BJ (cell line): ENCODE measurements around the gene POLD1. TPM values are rescaled to one million over a fixed set of nuclear protein-coding genes. Genes with fewer than 3 reads are reported as not detected.
"Not testable (repeated sequence)": the region's sequence is repeated elsewhere in the genome, so short reads cannot be mapped to it uniquely, and the experiment has no call there.

Experiments
- CTCF ChIA-PET: fragments of 350-600 bp; formaldehyde crosslinking; extraction: SDS; loops from one replicate; lab custom pipeline; 2021; ENCODE audit warnings: antibody characterized with exemption, inconsistent platforms; lab: Yijun Ruan, JAX
- POLR2A ChIA-PET: fragments of 300-600 bp; sonication (Branson Sonifier 250); formaldehyde crosslinking; extraction: SDS; loops from one replicate; lab custom pipeline; 2021; ENCODE audit warnings: antibody characterized with exemption; lab: Charles Lee
- DNase-seq: peaks from one replicate; pipeline ENCODE4 v3.0.0-alpha.2; 2011; ENCODE audit warnings: low read depth
- H3K27me3 ChIP-seq: 2 replicates; pipeline ENCODE4 v1.6.0; 2011; ENCODE audit warnings: low read length; ENCODE audit not compliant: control insufficient read depth, insufficient read depth
- H3K36me3 ChIP-seq: 2 replicates; pipeline ENCODE4 v1.5.1; 2011; ENCODE audit warnings: low read length; ENCODE audit not compliant: control insufficient read depth, insufficient read depth
- H3K4me3 ChIP-seq: 2 replicates; pipeline ENCODE4 v1.5.1; 2011; ENCODE audit warnings: low read depth, mild to moderate bottlenecking, control low read depth, low read length
- CTCF ChIP-seq: IDR thresholded peaks from 2 replicates; pipeline ENCODE4 v1.5.1; 2011; ENCODE audit warnings: low read depth, mild to moderate bottlenecking, control low read depth, inconsistent platforms, low read length, moderate library complexity; ENCODE audit not compliant: insufficient read depth
- polyA plus RNA-seq: library from polyadenylated mRNA; depleted of rRNA; stranded (reverse); fragments of >200 nt; gene quantifications from 2 replicates; pipeline ENCODE4 v1.2.3, GENCODE V29; 2011

POLD1 gene
- polyA plus RNA-seq, 1 experiment: 10.8 TPM

- no peak for TF ChIP-seq CTCF
- H3K4me3 ChIP-seq: no peak overlapping the region
- no peak for DNase-seq
- ChIA-PET POLR2A (no interaction called here), CTCF (interaction anchor here (1.1 to 1.5 kb wide), 2 partner anchors 10 to 24 kb away, joined by 3 read pairs; no protein-coding TSS in a partner anchor)
- H3K27me3 ChIP-seq: peaks cover 9% of the 10 kb centered on the region
- H3K36me3 ChIP-seq: no peaks in the 10 kb centered on the region
Observed at GRCh38 chr19:50433201-50434180, 49.3 kb downstream of the POLD1 start.

- TF ChIP-seq CTCF: no peak
- H3K27me3 ChIP-seq: peaks cover 9% of the 10 kb centered on the region
- ChIA-PET POLR2A (no interaction called here), CTCF (interaction anchor here (1.1 kb wide), 1 partner anchor 11 kb away, joined by 3 read pairs; no protein-coding TSS in a partner anchor)
- H3K4me3 ChIP-seq: no peak overlapping the region
- H3K36me3 ChIP-seq: no peaks in the 10 kb centered on the region
- DNase-seq: no peak
Observed at GRCh38 chr19:50434525-50434924, 50.4 kb downstream of the POLD1 start.

GRCh38 chr19:50435221-50435620, 51.1 kb downstream of the POLD1 start:
- ChIA-PET POLR2A (no interaction called here), CTCF (no interaction called here)
- Histone ChIP-seq H3K4me3 (no peak overlapping the region), H3K36me3 (no peaks in the 10 kb centered on the region), H3K27me3 (peaks cover 9% of the 10 kb centered on the region)
- TF ChIP-seq CTCF: no peak
- DNase-seq: no peak

GRCh38 chr19:50435627-50436026, 51.5 kb downstream of the POLD1 start:
- H3K27me3 ChIP-seq: peaks cover 9% of the 10 kb centered on the region
- no peak overlapping the region for H3K4me3 ChIP-seq
- no peaks in the 10 kb centered on the region for H3K36me3 ChIP-seq
- ChIA-PET CTCF (interaction anchor here (0.6 kb wide), 1 partner anchor 68 kb away, joined by 3 read pairs; no protein-coding TSS in a partner anchor), POLR2A (no interaction called here)
- TF ChIP-seq CTCF: no peak
- DNase-seq: no peak

- H3K4me3 ChIP-seq: no peak overlapping the region
- H3K36me3 ChIP-seq: no peaks in the 10 kb centered on the region
- CTCF ChIA-PET: interaction anchor here (0.6 kb wide), 1 partner anchor 75 kb away, joined by 3 read pairs; no protein-coding TSS in a partner anchor
- TF ChIP-seq CTCF: no peak
- no peak for DNase-seq
- POLR2A ChIA-PET: no interaction called here
- H3K27me3 ChIP-seq: peaks cover 4% of the 10 kb centered on the region; the same call in 1 of the 2 replicates
Observed at GRCh38 chr19:50437862-50438449, 53.8 kb downstream of the POLD1 start.

- CTCF ChIA-PET, H3K4me3 ChIP-seq, H3K27me3 ChIP-seq, POLR2A ChIA-PET, H3K36me3 ChIP-seq, DNase-seq: not testable (repeated sequence)
Observed at GRCh38 chr19:50439130-50439529, 55.0 kb downstream of the POLD1 start.
